ENCODE measurements around the gene ITGA11. TPM values are rescaled to one million over a fixed set of nuclear protein-coding genes. Genes with fewer than 3 reads are reported as not detected.

ITGA11 gene
- total RNA-seq, 1 donor, result 567 TPM

DNA sequence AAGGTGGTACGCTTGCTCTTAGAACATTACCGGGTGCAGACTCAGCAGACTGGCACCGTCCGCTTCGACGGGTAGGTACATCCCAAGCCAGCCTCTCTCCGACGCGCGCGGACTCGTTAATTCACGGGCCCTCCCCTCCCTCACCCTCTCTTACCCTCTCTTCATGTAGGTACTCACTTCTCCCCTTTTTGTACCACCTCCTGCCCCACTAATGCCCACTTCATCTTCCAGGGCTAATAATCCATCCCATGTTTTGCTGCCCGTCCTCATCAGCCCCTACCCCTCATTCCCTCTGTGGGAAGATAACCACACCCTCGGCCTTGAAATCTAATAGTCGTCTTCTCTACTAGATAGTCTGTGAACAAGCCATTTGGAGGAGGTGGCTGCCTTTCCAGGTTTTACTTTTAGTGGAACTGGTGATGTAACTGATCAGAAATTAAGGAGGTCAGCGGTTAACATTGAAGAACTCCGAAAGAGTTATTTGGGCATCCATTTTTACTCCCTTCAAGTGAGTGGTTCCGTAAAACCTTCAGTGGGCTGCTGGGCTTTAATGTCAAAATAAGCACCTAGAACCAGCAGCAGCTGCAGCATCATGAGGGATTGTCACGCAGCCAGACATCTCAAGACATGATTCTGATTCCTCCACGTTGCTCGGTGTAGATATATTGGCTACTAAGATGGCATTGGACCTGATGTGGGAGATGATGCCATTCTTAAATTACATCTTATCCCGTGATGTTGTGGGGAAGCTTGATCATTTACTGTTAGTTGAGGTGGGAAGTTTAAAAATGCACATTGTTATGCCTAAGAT lies 153.2 kb downstream of the ITGA11 start:
- Histone ChIP-seq H3K4me1 (ENCODE audit: insufficient read depth, low read length) (peaks cover 53% of the 10 kb centered on the region), H3K27ac (ENCODE audit: low read depth, low read length) (peak overlapping the region; percentile 87), H3K79me2 (ENCODE audit: insufficient read depth, low read length) (peaks cover 68% of the 10 kb centered on the region), H2AFZ (ENCODE audit: low read length) (peak overlapping the region; percentile 62), H4K20me1 (ENCODE audit: insufficient read depth, low read length) (peaks cover 51% of the 10 kb centered on the region), H3K9me3 (ENCODE audit: low read depth, low read length) (no peaks in the 10 kb centered on the region), H3K4me3 (ENCODE audit: insufficient read depth, low read length) (peak overlapping the region; percentile 91), H3K4me2 (ENCODE audit: insufficient read depth, low read length) (peak overlapping the region; percentile 97), H3K27me3 (ENCODE audit: insufficient read depth, low read length) (no peaks in the 10 kb centered on the region), H3K36me3 (ENCODE audit: insufficient read depth, low read length) (no peaks in the 10 kb centered on the region)
- TF ChIP-seq, protein P1, sequence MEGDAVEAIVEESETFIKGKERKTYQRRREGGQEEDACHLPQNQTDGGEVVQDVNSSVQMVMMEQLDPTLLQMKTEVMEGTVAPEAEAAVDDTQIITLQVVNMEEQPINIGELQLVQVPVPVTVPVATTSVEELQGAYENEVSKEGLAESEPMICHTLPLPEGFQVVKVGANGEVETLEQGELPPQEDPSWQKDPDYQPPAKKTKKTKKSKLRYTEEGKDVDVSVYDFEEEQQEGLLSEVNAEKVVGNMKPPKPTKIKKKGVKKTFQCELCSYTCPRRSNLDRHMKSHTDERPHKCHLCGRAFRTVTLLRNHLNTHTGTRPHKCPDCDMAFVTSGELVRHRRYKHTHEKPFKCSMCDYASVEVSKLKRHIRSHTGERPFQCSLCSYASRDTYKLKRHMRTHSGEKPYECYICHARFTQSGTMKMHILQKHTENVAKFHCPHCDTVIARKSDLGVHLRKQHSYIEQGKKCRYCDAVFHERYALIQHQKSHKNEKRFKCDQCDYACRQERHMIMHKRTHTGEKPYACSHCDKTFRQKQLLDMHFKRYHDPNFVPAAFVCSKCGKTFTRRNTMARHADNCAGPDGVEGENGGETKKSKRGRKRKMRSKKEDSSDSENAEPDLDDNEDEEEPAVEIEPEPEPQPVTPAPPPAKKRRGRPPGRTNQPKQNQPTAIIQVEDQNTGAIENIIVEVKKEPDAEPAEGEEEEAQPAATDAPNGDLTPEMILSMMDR (IDR thresholded peaks at IDR 0.05; ENCODE audit: extremely low read depth, low read depth, low read length), result no peak
- DNase-seq (ENCODE audit: insufficient read length, low spot score, missing footprints), result peak; percentile 75

DNA sequence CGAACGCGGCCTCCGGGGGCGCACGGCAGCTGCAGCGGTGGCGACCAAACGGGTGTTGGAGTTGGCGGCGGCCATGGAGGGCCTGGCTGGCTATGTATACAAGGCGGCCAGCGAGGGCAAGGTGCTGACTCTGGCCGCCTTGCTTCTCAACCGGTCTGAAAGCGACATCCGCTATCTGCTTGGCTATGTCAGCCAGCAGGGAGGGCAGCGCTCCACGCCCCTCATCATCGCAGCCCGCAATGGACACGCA lies 153.7 kb downstream of the ITGA11 start:
- TF ChIP-seq, protein P1 (IDR thresholded peaks at IDR 0.05; ENCODE audit: extremely low read depth, low read depth, low read length), result peak; percentile 37
- Histone ChIP-seq H4K20me1 (ENCODE audit: insufficient read depth, low read length) (peaks cover 48% of the 10 kb centered on the region), H3K79me2 (ENCODE audit: insufficient read depth, low read length) (peaks cover 62% of the 10 kb centered on the region), H3K27me3 (ENCODE audit: insufficient read depth, low read length) (no peaks in the 10 kb centered on the region), H2AFZ (ENCODE audit: low read length) (peak overlapping the region; percentile 62), H3K9me3 (ENCODE audit: low read depth, low read length) (no peaks in the 10 kb centered on the region), H3K36me3 (ENCODE audit: insufficient read depth, low read length) (no peaks in the 10 kb centered on the region), H3K4me1 (ENCODE audit: insufficient read depth, low read length) (peaks cover 58% of the 10 kb centered on the region), H3K4me2 (ENCODE audit: insufficient read depth, low read length) (peak overlapping the region; percentile 97), H3K27ac (ENCODE audit: low read depth, low read length) (peak overlapping the region; percentile 87), H3K4me3 (ENCODE audit: insufficient read depth, low read length) (peak overlapping the region; percentile 91)
- no peak for DNase-seq (ENCODE audit: insufficient read length, low spot score, missing footprints)

DNA sequence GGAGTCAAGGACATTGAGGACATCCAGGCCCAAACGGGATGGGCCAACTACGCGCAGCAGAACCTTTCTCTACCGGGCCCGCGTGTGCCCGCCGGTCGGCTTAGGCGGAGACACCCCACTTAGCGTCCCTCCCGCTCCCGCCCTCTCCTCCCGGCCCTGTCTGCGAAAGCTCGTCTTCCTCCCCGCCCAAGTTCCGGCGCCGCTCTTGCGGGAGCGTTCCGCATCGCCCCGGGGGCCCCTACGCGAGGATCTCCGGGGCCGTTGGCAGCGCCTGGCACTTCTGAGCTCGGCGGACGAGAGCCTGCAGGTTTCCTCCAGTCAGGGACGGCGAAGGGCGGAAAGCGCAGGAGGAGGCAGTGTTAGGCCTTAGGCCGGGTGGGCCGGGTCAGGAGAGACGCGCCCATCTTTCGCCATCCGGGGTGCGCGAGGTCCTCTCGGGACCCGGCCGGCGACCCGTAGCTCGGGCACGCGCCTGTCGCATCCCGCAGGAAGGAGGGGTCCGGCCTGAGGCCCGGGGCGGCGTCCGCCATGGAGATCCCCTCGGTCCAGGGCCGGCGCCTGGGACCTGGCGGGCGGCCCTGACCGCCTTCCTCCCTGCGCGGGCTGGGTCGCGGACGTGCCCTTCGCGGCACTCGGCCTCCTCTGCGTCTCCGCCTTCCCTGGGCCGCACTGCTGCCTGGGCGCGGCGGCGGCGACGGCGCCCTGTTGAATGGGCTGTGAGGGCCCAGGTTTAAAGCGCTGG lies 154.2 kb downstream of the ITGA11 start, which contains the start of gene FEM1B:
TSS of gene FEM1B (plus strand) at position 143 of the 742 bp plus-strand sequence. CDS start 673 bp downstream, outside the sequence.
- Histone ChIP-seq H4K20me1 (ENCODE audit: insufficient read depth, low read length) (peaks cover 44% of the 10 kb centered on the region), H3K4me1 (ENCODE audit: insufficient read depth, low read length) (peaks cover 63% of the 10 kb centered on the region), H3K79me2 (ENCODE audit: insufficient read depth, low read length) (peaks cover 57% of the 10 kb centered on the region), H3K27ac (ENCODE audit: low read depth, low read length) (peak within 1 kb of the TSS; percentile 87), H3K36me3 (ENCODE audit: insufficient read depth, low read length) (no peaks in the 10 kb centered on the region), H3K27me3 (ENCODE audit: insufficient read depth, low read length) (no peaks in the 10 kb centered on the region), H2AFZ (ENCODE audit: low read length) (peak within 1 kb of the TSS; percentile 91), H3K4me3 (ENCODE audit: insufficient read depth, low read length) (peak within 1 kb of the TSS; percentile 91), H3K4me2 (ENCODE audit: insufficient read depth, low read length) (peak within 1 kb of the TSS; percentile 97), H3K9me3 (ENCODE audit: low read depth, low read length) (no peaks in the 10 kb centered on the region)
- TF ChIP-seq, protein P1 (IDR thresholded peaks at IDR 0.05; ENCODE audit: extremely low read depth, low read depth, low read length), result no peak
- DNase-seq (ENCODE audit: insufficient read length, low spot score, missing footprints), result peak; percentile 94

DNA sequence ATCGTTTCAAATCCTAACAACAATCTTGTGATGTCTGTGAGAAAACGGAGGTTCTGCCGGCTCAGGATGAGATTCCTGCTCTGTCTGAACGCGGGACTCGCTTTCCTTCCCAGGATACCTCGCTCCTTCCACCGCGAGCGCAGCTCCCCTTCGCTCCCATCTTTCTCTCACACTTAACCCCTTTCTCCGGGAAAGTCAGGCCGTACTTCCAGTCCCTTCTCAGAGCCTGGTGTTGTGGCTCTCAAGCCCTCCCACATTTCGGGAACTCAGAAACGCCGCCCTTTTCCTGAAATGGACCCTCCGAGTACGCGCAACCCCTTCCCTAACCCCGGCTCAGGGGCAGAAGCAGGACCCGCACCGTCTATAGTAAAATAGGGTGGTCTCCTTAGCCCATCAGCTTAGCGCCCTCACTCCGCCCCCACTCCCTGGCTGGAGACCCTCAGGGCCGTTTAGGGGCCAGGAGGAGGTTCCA lies 154.8 kb downstream of the ITGA11 start:
- Histone ChIP-seq H3K27me3 (ENCODE audit: insufficient read depth, low read length) (no peaks in the 10 kb centered on the region), H3K9me3 (ENCODE audit: low read depth, low read length) (no peaks in the 10 kb centered on the region), H3K79me2 (ENCODE audit: insufficient read depth, low read length) (peaks cover 51% of the 10 kb centered on the region), H3K4me1 (ENCODE audit: insufficient read depth, low read length) (peaks cover 65% of the 10 kb centered on the region), H3K4me2 (ENCODE audit: insufficient read depth, low read length) (peak overlapping the region; percentile 97), H3K27ac (ENCODE audit: low read depth, low read length) (peak overlapping the region; percentile 87), H3K36me3 (ENCODE audit: insufficient read depth, low read length) (no peaks in the 10 kb centered on the region), H2AFZ (ENCODE audit: low read length) (peak overlapping the region; percentile 91), H3K4me3 (ENCODE audit: insufficient read depth, low read length) (peak overlapping the region; percentile 91), H4K20me1 (ENCODE audit: insufficient read depth, low read length) (peaks cover 39% of the 10 kb centered on the region)
- TF ChIP-seq, protein P1 (IDR thresholded peaks at IDR 0.05; ENCODE audit: extremely low read depth, low read depth, low read length), result no peak
- DNase-seq (ENCODE audit: insufficient read length, low spot score, missing footprints), result peak; percentile 48

Data from osteoblast (primary cell).